Stimulated activated CD8-positive, alpha-beta memory T cell treated with anti-CD3 and anti-CD28 coated beads, Interleukin-7, amount 100 ng/mL, for 24 hours (primary cell): ENCODE measurements around the gene MVB12A.

Source experiments
- DNase-seq: peaks from one replicate; pipeline ENCODE4 v3.0.0-alpha.2; 2020; ENCODE audit warnings: low read depth

Gene MVB12A

GRCh38 chr19:17405250-17406045 lies 14.4 kb upstream of the MVB12A start, which contains the start of gene BST2:
Gene BST2, minus strand, starts transcription at chr19:17405630. Its CDS starts 55 bp downstream, at chr19:17405575.
- no peak for DNase-seq

DNA sequence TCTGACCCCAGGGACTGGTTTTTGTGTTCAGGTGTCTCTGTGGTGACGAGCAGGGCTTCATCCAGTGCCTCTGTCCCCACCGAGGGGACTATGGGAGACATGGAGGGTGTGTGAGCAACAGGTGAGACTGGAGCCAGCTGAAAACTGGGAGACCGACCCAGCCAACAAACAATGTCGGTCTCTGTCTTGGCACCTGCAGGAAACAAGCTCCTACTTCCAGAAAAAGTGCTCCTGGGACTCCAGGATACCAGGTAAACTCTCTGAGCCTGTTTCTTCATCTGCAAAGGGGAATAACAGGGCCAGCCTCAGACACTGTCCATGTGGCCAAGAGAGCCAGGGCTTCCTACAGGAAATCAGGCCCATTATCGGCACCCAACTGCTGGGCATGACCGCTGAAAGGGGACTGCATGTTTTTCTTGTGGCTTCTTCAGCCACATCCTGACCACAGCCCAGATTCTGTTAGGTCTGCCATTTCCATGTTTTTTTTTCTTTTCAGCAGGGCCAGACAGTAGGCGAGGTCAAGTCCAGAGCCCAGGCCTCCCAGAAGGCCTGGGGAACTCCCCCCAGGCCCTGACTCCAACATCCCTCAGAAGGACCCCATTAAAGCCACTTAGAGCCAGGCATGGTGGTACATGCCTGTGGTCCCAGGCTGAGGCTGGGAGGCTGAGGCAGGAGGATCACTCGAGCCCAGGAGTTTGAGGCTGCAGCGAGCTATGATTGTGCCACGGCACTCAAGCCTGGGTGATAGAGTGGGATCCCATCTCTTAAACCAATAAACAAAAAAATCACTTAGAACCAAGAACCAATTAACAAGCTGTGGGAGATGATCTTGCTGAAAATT lies 13.6 kb upstream of the MVB12A start:
- DNase-seq: no peak

GRCh38 chr19:17406887-17407196 lies 13.0 kb upstream of the MVB12A start:
- DNase-seq: no peak

DNA sequence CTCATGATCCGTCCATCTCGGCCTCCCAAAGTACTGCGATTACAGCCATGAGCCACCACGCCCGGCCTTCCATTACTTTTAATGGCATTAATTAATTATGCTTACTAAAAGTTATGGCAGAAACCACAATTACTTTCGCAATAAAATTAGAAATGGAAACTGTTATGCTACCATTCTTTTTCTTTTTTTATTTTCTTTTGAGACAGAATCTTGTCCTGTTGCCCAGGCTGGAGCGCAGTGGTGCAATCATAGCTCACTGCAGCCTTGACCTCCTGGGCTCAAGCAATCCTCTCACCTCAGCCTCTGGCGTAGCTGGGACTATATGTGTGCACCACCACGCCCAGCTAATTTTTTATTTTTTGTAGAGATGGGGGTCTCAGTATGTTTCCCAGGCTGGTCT lies 9.9 kb upstream of the MVB12A start:
- no peak for DNase-seq

- no peak for DNase-seq
Observed at GRCh38 chr19:17411801-17412200, 8.0 kb upstream of the MVB12A start.

DNA sequence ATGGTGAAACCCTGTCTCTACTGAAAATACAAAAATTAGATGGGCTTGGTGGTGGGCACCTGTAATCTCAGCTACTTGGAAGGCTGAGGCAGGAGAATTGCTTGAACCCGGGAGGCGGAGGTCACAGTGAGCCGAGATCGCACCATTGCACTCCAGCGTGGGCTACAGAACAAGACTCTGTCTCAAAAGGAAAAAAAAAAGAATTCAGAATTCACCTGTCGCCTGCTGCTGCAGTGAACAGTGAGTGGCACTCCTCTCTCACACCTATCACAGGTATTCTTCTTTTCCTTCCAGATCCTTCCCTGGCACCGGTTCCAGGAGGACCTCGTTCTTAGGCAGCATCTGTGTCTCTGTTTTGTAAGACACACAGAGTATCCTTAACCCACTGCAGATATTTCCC lies 5.8 kb upstream of the MVB12A start:
- no peak for DNase-seq

DNA sequence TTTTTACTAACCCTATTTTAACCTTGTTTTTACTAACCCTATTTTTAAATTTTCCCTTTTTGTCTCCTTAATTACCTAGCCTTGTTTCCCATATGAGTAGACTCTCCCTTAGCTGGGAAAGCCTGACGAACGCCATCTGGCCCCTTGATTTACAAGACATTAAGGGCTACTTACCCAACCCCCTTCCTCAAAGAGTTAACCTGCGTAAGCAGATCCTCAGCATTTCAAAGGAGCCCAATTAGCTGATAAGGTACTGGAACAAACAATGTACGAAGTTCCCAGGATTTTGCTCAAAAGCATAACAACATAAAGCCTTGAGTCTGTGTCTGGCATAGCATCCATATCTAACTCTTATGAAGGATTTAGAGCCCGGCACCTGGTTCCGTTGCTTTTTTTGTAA lies 4.7 kb upstream of the MVB12A start:
- DNase-seq: no peak

- no peak for DNase-seq
Observed at GRCh38 chr19:17418710-17419109, 1.1 kb upstream of the MVB12A start.

GRCh38 chr19:17419154-17419620 lies 660 bp upstream of the MVB12A start:
- DNase-seq: no peak

- DNase-seq: no peak
Observed at GRCh38 chr19:17420475-17420924, 653 bp downstream of the MVB12A start.

GRCh38 chr19:17421942-17422341 lies 2.1 kb downstream of the MVB12A start:
- no peak for DNase-seq

- no peak for DNase-seq
Observed at GRCh38 chr19:17423429-17424208, 3.8 kb downstream of the MVB12A start.

GRCh38 chr19:17424743-17425365 lies 5.0 kb downstream of the MVB12A start:
- DNase-seq: no peak

- DNase-seq: no peak
Observed at GRCh38 chr19:17429641-17430113, 9.8 kb downstream of the MVB12A start.

DNA sequence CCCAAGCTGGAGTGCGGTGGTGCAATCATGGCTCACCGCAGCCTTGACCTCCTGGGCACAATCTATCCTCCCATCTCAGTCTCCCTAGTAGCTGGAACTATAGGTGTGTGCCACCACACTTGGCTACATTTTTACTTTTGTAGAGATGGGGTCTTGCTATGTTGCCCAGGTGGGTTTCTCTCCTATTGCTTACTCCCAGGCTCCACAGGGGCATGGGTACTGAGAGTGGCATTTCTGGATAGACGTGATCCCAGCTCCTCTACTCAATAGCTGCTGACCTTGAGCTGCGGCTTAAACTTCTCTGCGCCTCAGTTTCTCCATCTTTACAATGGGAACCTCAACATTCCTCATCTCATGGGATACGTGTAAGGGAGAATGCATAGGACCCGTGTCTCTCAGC lies 11.6 kb downstream of the MVB12A start:
- no peak for DNase-seq

- no peak for DNase-seq
Observed at GRCh38 chr19:17435218-17435617, 15.4 kb downstream of the MVB12A start.

- no peak for DNase-seq
Observed at GRCh38 chr19:17436094-17436873, 16.4 kb downstream of the MVB12A start.

GRCh38 chr19:17436874-17437267 lies 17.0 kb downstream of the MVB12A start:
- no peak for DNase-seq

DNA sequence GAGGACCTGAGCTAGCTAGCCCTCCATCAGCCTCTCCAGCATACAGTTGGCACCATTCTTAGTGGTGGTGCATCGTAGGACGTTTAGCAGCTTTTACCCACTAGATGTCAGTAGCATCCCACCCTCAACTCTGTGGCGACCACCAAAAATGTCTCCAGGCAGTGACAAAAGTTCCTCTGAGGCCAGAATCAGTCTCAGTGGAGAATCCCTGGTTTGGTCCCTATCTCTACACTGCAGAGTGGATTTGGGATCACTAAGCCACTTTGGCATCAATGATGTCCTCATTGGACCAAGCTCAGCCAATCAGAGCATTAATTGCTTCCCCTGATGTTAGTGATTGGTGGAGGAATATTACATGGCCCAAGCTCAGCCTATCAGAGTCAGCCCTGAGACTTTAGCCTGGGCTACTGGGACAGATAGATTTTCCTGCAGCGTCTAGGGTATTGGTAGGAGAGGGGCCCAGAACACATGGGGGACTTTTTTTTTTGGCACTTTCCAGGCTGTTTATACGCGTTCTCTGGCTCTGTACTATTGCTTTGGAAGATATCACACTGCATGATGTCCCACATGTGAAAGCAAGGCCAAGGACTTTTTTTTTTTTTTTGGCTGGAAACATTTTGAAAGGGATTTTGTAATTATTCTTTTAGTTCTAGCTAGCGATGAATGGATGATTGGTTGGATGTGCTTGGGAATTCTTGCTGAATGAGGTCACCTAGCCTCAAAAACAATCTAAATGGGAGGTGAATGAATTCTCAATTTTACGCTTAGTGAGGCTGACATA lies 21.6 kb downstream of the MVB12A start:
- DNase-seq: no peak

DNA sequence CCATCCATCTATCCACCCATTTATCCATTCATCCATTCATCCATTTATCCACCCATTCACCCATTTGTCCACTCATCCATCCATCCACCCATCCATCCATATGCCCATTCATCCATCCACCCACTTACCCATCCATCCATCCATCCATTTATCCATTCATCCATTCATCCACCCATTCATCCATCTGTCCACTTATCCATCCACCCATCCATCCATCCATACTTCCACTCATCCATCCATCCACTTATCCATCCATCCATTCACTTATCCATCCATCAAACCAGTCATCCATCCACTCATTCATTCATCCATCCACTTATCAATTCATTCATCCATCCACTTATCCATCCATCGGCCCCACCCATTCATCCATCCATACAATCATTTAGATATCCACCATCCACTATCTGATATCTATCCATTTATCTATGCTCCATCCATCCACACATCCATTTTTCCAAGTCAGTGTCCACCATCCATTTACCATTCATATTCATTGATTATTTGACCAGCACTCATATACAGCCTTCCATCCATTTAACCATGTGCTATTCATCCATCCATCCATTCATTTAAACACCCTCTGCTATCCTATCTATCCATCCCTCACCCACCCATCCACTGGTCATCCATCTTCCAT lies 25.8 kb downstream of the MVB12A start:
- DNase-seq: no peak
